Measurements from ENCODE around the gene LRRC4C.

The LRRC4C gene

DNA sequence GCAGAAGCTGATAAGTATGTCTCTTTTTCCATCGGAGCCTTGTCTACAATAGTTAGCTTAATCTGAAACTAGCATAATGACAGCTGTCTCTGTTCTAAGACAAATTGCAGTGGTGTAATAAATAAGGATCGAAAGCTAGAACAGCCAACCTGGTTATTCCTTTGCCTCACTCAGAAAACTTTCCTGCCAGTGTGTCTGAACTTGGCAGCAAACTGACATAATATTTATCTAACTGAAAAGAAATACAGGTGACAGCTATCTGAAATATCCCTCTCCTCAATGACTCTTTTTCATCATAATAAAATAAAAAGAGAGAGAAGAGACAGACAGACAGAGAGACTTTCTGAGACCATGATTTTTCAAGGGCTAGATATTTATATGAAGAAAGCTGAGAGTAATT, 642.5 kb downstream of the LRRC4C start:
- no peak overlapping the region for H3K27ac ChIP-seq
- no peak for DNase-seq (ENCODE audit: low read depth, low spot score)

DNA sequence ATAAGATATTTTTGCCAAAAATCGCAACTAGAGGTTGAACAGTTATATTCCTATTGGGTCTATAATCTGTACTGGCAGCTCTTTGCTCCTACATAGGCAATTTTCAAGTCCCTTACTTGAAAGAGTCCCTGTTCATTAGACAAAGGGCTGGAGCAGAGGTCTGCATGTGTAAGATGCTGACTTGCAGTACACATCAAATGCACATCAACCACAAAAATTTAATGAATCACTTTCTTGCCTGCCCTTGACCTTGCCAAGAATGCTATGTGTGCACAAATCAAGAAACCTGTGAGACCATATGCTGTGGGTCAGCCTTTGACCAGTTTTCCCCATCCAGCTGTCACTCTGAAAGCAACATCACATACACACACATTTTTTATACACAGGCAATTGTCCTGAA, 661.5 kb downstream of the LRRC4C start:
- no peak overlapping the region for H3K27ac ChIP-seq
- no peak for DNase-seq (ENCODE audit: low read depth, low spot score)

DNA sequence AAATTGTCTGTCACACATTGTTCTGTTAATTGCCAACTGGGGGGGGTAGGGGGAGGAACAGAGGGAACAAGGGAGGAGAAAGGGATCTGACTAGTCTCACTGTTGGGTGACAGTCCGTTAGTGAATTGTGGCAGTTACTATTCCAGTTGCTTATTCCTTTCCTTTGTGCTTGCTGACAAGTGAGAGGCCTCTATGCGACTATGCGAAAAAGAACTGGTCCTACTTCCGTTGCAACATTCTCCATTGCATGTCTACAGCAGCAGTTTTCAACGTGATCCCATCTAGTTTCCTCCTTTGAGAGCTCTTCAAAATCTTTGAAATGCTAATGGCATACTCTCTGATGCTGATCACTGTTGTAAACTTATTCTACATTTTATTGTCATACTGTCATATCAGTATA, 672.2 kb downstream of the LRRC4C start:
- DNase-seq (ENCODE audit: low read depth, low spot score) = no peak
- H3K27ac ChIP-seq = no peak overlapping the region

DNA sequence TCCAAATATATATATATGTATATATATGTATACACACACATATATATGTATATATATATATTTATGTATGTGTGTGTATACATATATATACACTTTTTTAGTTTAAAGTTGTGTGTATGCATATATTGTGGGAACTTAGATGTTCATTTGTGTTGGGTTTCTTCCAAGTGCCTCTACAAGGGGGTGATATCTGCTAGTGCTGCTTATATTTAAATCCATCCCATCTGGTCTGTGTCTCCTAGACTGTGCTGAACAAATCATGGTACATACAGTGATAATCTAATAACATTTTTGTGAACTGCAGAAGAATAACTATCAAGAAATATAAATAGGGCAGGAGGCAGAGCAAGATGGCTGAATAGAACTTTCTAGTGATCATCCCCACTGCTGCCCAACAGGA, 696.4 kb downstream of the LRRC4C start:
- DNase-seq (ENCODE audit: low read depth, low spot score) = no peak

DNA sequence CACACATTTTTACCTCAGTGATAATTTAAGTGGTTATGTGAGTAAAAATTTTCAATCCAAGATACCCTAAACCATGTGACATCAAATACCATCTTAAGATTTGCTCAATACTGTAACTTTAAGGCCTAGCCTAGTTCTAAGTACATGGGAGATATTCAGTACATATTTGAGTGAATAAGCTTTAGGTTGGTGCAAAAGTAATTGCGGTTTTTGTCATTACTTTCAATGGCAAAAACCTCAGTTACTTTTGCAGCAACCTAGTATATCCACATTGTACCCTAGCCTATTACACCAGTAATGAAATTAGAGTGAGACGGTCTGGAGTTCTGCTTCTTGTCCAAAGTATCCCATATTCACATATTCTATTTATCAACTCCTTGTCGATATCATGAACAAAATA, 700.1 kb downstream of the LRRC4C start:
- DNase-seq (ENCODE audit: low read depth, low spot score) = no peak
- no peak overlapping the region for H3K27ac ChIP-seq

More for the DNA sequence above, 696.4 kb downstream of the LRRC4C start:
- no peak overlapping the region for H3K27ac ChIP-seq

DNA sequence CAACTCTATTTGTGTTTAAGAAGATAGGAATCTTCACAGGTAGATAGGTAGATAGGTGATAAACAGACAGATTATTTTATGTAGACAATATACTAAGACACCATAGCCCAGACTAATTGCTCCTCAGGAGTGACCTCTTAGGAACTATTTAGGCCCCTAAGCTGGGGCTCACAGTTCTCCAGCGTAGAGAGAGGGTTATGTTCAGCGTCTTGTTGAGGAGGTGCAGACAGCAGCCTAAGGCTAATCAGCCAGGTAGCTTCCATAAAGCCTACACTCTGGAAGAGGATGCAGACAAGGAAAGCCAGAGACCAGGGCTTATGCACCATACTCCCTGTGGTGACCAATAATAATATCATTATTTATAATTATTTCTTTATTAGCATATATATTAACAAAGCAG, 705.2 kb downstream of the LRRC4C start:
- H3K27ac ChIP-seq = no peak overlapping the region
- DNase-seq (ENCODE audit: low read depth, low spot score) = no peak

DNA sequence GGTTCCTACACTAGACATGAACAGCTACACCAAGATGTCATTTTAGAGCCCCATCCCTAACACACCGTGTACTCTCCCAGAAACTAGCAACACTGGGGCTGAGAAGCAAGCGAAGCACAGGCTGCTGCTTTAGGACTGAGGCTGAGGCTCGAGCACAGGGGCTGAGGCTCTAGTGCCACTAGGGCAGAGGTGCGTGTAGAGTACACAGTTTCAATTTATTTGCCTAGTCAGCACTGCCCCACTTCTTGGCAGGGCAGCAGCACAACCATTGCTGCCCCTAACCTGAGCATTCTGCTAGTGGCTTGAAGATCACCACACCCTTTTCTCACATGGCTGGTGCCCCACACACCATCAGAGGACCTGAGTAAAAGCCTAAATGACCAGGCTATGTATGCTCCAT, 713.2 kb downstream of the LRRC4C start:
- DNase-seq (ENCODE audit: low read depth, low spot score) = no peak
- H3K27ac ChIP-seq = no peak overlapping the region

DNA sequence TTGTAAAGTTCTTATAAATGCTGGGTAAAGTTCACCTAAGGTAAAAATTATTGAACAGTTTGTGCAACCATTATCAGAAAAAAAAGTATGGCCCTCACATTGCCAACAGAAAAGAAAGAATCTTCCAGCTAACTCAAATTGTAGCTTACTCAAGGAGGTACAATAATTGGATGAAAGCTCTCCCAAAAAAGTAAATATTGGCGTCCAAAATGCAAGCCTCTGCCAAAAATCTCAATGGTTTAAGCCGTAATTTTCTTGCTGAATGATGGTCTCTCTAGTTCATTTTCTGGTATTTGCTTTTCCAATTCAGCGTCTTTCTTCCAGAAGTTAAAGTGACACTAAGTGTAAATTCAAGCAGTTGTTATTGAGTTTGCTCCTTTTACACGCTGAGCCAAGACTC, 727.3 kb downstream of the LRRC4C start:
- DNase-seq (ENCODE audit: low read depth, low spot score) = no peak
- H3K27ac ChIP-seq = no peak overlapping the region

DNA sequence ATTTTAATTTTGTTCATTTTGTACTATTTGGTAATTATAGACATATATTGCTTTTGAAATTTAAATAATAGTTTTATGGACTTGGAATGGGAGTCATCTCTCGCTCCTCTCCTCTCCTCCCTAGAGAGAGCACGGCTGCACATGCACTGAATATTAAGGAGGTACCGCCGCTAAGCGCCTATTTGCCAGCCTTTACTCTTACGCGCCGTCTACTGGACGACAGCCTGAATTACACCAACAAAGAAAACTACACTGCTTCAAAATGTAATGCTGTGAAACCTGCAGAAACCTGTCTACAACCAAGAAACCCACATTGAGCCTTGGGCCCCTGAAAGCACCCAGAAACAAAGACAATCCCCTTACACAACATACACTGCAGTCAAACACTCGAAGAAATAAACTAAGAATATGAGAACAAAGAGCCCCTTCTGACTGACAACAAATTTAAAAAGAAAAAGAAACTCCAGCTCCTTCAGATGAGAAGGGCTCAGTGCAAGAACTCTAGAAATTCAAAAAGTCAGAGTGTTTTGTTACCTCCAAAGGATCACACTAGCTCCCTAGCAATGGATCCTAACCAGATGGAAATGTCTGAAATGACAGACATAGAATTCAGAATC, 737.2 kb downstream of the LRRC4C start:
- DNase-seq (ENCODE audit: low read depth, low spot score) = no peak
- no peak overlapping the region for H3K27ac ChIP-seq

DNA sequence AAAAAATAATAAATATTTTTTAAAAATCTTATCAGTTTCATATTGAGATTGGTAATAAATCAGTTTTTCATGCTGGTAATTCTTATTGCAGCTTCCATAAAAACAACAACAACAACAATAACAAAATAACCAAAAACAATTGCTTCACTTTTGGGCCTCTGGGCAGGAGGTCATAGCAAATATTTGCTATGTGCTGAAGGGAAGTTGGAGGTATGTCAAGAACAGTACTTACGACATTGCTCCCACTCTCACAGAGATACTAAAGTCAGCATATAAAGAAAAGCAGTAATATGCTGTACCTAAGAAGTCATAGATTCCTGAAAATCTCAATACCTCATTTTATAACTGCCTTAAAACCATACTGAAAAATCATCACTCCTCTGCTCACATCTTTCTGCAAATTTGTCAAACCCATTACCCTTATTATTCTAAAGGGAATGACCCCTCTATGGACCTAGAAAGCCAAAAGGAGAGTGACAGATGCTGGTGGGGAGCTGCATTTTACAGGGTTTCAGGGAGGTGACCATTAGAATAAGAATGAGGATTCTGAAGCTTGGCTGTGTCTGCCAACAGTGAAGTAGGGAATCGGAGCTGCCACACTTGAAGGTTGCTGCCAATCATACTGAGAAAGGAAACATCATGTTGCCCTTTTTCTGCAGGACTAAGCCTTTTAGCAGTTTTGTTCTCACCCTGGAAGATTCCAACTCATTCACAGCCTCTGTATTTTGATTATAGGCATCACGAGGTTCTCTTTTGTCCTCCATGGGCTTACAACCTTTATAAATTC, 742.9 kb downstream of the LRRC4C start:
- H3K27ac ChIP-seq = no peak overlapping the region
- no peak for DNase-seq (ENCODE audit: low read depth, low spot score)

DNA sequence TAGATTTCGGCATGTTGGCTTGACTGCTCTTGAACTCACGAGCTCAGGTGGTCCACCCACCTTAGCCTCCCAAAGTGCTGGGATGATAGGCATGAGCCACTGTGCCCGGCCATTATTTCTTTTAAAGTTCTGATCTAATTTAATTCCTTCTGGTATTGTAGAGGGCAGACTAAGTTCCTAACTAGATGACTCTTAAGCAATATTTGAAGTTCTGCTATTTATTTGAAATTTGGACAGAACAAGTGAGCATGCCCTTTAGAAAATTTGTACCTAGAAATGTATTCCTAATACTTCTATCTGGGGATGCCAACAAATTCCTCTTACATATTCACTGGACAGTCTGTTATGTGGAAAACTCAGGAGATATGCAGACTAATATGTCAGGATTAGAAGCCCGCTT, 746.4 kb downstream of the LRRC4C start:
- no peak for DNase-seq (ENCODE audit: low read depth, low spot score)
- H3K27ac ChIP-seq = no peak overlapping the region

DNA sequence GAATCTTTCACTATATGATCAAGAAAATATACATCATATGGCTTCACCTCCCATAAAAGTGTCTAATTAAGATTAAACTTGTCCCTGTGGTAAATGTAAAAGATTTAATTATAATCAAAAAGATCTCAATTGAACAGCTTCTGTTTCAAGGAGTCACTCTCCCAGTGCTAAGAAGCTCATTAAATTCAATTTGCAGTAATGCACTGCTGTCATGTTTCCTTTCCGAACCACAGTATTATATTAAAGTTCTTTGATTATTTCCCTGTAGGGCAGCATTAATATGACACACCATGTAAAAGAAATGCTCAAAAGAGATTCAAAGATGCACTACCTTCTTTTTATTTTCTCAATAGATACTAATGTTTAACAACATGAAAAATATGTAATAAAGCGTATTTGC, 758.4 kb downstream of the LRRC4C start:
- no peak for DNase-seq (ENCODE audit: low read depth, low spot score)
- H3K27ac ChIP-seq = no peak overlapping the region

DNA sequence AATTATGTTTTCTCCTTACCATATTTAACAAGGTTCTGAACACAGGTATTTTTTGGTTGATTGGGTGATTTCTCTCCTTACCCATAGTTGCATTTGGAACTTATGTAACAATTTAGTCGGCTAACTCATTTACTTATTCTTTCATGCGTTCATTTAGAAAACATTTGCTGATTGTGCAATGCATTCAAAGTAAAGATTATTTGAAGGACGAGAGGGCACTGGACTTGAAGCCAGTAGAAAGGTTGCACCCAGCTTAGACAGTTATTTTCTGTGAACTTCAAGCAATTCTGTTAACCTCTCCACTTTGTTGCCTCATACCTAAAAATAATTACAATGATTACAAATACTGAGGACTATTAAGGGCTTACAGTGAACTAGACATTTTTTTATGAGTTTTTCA, 769.6 kb downstream of the LRRC4C start:
- no peak overlapping the region for H3K27ac ChIP-seq
- DNase-seq (ENCODE audit: low read depth, low spot score) = no peak

DNA sequence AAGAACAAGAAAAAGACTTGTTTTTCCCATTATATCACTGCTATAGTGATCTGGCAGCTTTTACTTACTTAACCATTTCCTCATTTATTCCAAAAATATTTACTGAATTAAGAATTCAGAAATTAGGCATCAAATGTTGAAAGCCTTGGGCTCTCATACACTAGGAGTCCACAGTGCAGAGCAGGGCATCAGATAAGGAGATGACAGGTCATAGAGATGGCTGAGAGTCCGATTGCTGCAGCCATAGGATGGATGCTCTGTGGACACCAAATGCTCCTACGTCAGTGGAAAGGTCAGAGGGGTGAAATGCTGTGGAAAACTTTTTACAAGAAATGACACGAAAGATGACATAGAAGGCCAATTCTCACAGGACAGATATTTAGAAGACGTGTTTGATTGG, 771.1 kb downstream of the LRRC4C start:
- DNase-seq (ENCODE audit: low read depth, low spot score) = no peak
- no peak overlapping the region for H3K27ac ChIP-seq

DNA sequence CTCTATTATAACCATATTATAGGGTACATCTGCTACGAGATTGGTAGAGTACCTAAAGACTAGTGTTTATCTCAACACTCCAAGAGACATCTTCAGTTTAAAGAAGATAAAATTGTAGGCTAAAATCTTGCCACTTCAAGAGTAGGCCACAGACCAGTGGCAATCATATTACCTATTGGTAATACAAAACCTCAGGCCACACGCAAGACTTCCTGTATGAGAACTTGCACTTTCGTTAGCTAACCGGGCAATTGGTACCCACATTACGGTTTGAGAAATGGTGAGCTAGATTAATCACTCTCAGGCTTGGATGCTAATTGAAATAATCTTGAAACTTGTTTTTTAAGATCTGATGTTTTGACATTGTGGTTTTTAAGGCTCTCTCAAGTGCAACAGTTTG, 772.7 kb downstream of the LRRC4C start:
- DNase-seq (ENCODE audit: low read depth, low spot score) = no peak
- H3K27ac ChIP-seq = no peak overlapping the region

DNA sequence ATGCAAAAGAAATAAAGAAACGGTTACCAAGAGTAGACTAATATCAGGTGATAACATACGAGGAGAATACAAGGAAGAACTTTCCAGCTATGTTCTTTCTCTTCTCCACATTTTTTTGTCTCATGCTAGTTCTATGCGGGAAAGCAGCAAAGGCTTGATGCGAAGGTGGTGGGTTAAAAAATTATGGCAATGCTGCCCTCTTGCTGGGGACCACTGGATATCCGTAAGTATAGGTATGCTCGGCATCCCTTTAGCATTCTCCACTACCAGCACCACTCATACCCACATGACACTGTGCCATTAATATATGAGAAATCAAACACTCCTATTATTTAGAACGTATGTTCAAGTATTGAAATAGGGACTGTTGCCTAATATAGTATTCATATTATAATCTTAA, 776.4 kb downstream of the LRRC4C start:
- no peak overlapping the region for H3K27ac ChIP-seq
- no peak for DNase-seq (ENCODE audit: low read depth, low spot score)

DNA sequence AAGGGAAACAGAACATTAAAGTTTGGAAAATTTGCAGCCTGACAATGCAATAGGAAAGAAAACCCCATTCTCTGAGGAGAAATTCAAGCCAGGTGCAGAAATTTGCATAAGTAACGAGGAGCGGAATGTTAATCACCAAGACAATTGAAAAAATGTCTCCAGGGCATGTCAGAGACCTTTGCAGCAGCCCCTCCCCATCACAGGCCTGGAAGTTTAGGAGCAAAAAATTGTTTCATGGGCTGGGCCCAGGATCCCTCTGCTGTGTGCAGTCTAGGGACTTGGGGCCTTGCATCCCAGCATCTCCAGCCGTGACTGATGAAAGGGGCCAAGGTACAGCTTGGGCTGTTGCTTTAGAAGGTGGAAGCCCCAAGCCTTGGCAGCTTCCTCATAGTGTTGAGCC, 780.2 kb downstream of the LRRC4C start:
- no peak overlapping the region for H3K27ac ChIP-seq
- no peak for DNase-seq (ENCODE audit: low read depth, low spot score)

DNA sequence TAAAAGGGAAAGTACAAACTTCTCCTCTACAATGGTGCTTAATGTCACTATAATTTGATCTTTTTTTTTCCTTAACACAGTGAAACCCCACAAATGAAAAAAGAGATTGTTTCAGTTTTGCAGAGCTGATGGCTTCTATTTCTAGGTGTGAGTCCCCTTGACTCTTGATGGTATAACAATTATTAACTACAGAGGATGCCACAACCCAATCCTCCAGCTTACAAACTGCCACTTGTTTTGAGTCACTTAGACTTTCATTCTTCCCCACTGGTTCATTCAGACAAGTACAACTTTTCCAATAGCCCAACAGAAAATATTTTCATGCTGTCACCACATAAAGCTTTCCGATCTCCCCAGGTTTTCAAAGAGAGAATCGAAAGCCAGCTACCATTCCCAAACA, 812.2 kb downstream of the LRRC4C start:
- H3K27ac ChIP-seq = no peak overlapping the region
- no peak for DNase-seq (ENCODE audit: low read depth, low spot score)

DNA sequence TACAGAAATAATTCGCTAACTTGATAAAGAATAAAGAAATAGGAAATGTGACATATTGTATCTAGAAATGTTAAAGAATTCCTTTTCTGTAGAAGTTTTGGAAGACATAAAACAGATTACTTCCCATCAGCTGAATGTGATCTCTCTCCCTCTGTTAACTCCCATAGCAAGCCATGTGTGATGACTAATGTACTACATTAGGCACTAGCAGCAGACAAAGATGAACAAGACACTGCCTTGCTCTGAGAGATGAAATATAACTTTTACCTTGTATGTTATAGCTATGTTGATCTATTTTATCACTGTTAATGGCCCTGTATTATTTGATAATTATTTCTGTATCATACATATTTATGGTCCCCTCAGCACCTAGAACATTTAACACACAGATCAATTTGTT, 817.2 kb downstream of the LRRC4C start:
- no peak for DNase-seq (ENCODE audit: low read depth, low spot score)
- H3K27ac ChIP-seq = no peak overlapping the region

DNA sequence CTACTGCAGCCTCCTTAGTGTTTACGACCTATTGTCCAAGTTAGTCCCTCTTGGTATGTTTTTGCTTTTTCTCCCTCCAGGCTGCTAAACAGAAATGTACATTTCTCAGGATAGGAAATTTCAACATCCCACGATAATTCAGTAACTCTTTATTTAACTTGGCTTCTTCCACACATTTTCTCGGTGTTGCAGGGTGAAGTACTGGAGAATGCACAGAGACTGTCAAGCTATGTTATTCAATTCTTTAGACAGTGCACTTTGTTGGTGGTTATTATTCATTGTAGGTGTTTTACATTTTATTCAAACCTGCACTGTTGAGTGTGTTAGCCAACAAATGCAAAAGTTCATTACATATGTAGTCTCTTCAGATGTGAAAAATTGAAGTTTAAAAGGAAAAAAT, 839.8 kb downstream of the LRRC4C start:
- H3K27ac ChIP-seq = no peak overlapping the region
- no peak for DNase-seq (ENCODE audit: low read depth, low spot score)

DNA sequence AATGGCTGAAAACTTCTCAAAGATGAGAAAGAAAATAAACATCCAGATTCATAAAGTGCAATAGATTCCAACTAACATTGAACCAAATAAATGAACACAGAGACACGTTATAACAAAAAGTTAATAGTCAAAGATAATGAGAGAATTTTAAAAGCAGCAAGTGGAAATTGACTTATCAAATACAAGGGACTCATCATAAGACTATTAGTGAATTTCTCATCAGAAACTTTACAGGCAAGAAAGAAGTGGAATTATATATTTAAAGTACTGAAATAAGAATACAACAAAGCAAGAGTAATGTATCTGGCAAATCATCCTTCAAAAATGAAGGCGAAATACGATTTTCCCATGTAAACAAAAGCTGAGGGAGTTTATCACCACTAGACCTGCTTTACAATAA, 852.7 kb downstream of the LRRC4C start:
- DNase-seq (ENCODE audit: low read depth, low spot score) = no peak

DNA sequence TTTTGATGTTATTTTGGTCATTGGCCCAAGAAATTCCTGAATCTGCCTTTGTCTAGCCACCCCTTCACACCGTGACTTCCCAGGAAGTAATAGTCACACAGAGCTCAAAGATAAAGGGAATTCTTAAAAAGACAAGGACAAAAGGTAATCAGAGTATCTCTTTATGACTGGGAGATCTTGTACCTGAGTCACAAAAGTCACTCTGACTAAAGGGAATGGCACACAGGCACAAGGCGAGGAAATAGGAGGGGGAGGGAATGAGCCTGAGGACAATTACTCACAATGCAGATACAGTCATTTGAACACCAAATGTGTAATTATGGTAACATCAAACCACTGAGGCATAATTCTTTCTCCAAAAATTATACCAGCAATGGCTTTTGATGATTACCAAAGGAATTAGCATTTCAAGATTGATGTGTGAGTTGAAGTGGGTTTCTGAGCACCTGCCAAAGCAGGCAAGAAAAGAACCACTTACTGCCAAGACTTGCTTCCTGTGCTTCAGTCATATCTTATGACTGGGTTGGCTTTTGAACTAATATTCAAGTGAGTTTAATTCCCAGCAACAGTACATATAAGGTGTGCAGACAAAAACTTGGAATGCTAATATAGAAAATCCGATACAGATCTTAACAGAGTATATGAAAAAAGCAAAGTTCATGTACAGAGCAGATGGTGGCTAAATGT, 856.4 kb downstream of the LRRC4C start:
- peak overlapping the region; percentile 21 for H3K27ac ChIP-seq
- DNase-seq (ENCODE audit: low read depth, low spot score) = peak; percentile 8

More for the DNA sequence above, 852.7 kb downstream of the LRRC4C start:
- no peak overlapping the region for H3K27ac ChIP-seq

Measured in epithelial cell of prostate (primary cell).